OCI-LY1 (cell line): ENCODE data around the gene IQSEC3.

ENCODE experiments used
- H2AFZ ChIP-seq: fragments of 200-600 bp; sonication (generic), shearing (Covaris generic); 2 replicates; pipeline ENCODE4 v1.6.0; 2014; ENCODE audit warnings: antibody characterized with exemption, mild to moderate bottlenecking, low read length
- H3F3A ChIP-seq: fragments of 200-600 bp; sonication (generic), shearing (Covaris generic); 2 replicates; pipeline ENCODE4 v1.6.0; 2014; ENCODE audit warnings: mild to moderate bottlenecking, antibody characterized with exemption, low read length, moderate library complexity; ENCODE audit not compliant: insufficient read depth
- H3K27ac ChIP-seq: fragments of 200-600 bp; sonication (generic); 2 replicates; pipeline ENCODE4 v1.5.1; 2014; ENCODE audit warnings: low read length, mixed run types, mild to moderate bottlenecking, low read depth; ENCODE audit not compliant: poor library complexity, severe bottlenecking
- H3K27me3 ChIP-seq: fragments of 200-600 bp; sonication (generic); 2 replicates; pipeline ENCODE4 v1.6.0; 2014; ENCODE audit warnings: antibody characterized with exemption, mild to moderate bottlenecking, low read length, moderate library complexity; ENCODE audit not compliant: insufficient read depth
- H3K36me3 ChIP-seq: fragments of 200-600 bp; sonication (generic); 2 replicates; pipeline ENCODE4 v1.6.1; 2014; ENCODE audit warnings: mild to moderate bottlenecking, antibody characterized with exemption, low read length, moderate library complexity, mixed read lengths; ENCODE audit not compliant: insufficient read depth
- H3K4me1 ChIP-seq: fragments of 200-600 bp; sonication (generic); 2 replicates; pipeline ENCODE4 v1.5.1; 2014; ENCODE audit warnings: mild to moderate bottlenecking, low read length, moderate library complexity; ENCODE audit not compliant: insufficient read depth, severe bottlenecking
- H3K4me2 ChIP-seq: fragments of 200-600 bp; sonication (generic), shearing (Covaris generic); 2 replicates; pipeline ENCODE4 v1.6.1; 2014; ENCODE audit warnings: low read length
- H3K4me3 ChIP-seq: fragments of 200-600 bp; sonication (generic); 2 replicates; pipeline ENCODE4 v1.5.1; 2014; ENCODE audit warnings: low read length, low read depth, mild to moderate bottlenecking, mixed read lengths; ENCODE audit not compliant: poor library complexity, severe bottlenecking
- H3K79me2 ChIP-seq: fragments of 200-600 bp; shearing (Covaris generic); 2 replicates; pipeline ENCODE4 v1.6.1; 2016; ENCODE audit warnings: mixed run types, low read length, mixed read lengths; ENCODE audit not compliant: insufficient read depth
- H3K9ac ChIP-seq: fragments of 200-600 bp; sonication (generic), shearing (Covaris generic); 2 replicates; pipeline ENCODE4 v1.6.1; 2014; ENCODE audit warnings: mild to moderate bottlenecking, low read length, mixed read lengths
- H3K9me2 ChIP-seq: fragments of 200-600 bp; sonication (generic), shearing (Covaris generic); 2 replicates; pipeline ENCODE4 v1.6.1; 2014; ENCODE audit warnings: low read depth, mild to moderate bottlenecking, low read length, mixed read lengths
- H3K9me3 ChIP-seq: fragments of 200-600 bp; shearing (Covaris generic); 2 replicates; pipeline ENCODE4 v1.6.1; 2014; ENCODE audit warnings: low read length, mixed read lengths
- H4K20me1 ChIP-seq: fragments of 200-600 bp; sonication (generic), shearing (Covaris generic); 2 replicates; pipeline ENCODE4 v1.6.0; 2016; ENCODE audit warnings: mild to moderate bottlenecking, low read length; ENCODE audit not compliant: insufficient read depth
- CTCF ChIP-seq: fragments of 200-600 bp; sonication (generic), shearing (Covaris generic); IDR thresholded peaks from 2 replicates; pipeline ENCODE4 v1.5.1; 2017; ENCODE audit warnings: mild to moderate bottlenecking, antibody characterized with exemption, low read length, moderate library complexity, mixed read lengths
- EZH2 ChIP-seq: fragments of 200-600 bp; sonication (generic), shearing (Covaris generic); IDR thresholded peaks from 2 replicates; pipeline ENCODE4 v1.8.0; 2017; ENCODE audit warnings: borderline replicate concordance, mixed run types, mild to moderate bottlenecking, antibody characterized with exemption, low read length, moderate library complexity, mixed read lengths

Gene IQSEC3

GRCh38 chr12:224330-224729 lies 157.8 kb downstream of the IQSEC3 start:
- Histone ChIP-seq H3K4me1 (no peaks in the 10 kb centered on the region), H3K4me2 (no peak overlapping the region), H3K9ac (no peak overlapping the region), H2AFZ (no peak overlapping the region), H3K4me3 (no peak overlapping the region), H3K9me3 (no peaks in the 10 kb centered on the region), H3F3A (no peaks in the 10 kb centered on the region), H3K79me2 (no peaks in the 10 kb centered on the region), H3K27ac (no peak overlapping the region), H3K36me3 (no peaks in the 10 kb centered on the region), H4K20me1 (no peaks in the 10 kb centered on the region), H3K9me2 (no peaks in the 10 kb centered on the region), H3K27me3 (no peaks in the 10 kb centered on the region; the same call in 1 of the 2 replicates)
- TF ChIP-seq EZH2 (no peak), CTCF (no peak)

GRCh38 chr12:225012-225411 lies 158.4 kb downstream of the IQSEC3 start:
- Histone ChIP-seq H3K9me3 (no peaks in the 10 kb centered on the region), H3K4me1 (no peaks in the 10 kb centered on the region), H3K4me2 (no peak overlapping the region), H3K9me2 (no peaks in the 10 kb centered on the region), H3K27ac (no peak overlapping the region), H3K79me2 (no peaks in the 10 kb centered on the region), H3K9ac (no peak overlapping the region), H3K4me3 (no peak overlapping the region), H3K36me3 (no peaks in the 10 kb centered on the region), H3K27me3 (no peaks in the 10 kb centered on the region; the same call in 1 of the 2 replicates), H3F3A (no peaks in the 10 kb centered on the region), H2AFZ (no peak overlapping the region), H4K20me1 (no peaks in the 10 kb centered on the region)
- TF ChIP-seq EZH2 (no peak), CTCF (no peak)

DNA sequence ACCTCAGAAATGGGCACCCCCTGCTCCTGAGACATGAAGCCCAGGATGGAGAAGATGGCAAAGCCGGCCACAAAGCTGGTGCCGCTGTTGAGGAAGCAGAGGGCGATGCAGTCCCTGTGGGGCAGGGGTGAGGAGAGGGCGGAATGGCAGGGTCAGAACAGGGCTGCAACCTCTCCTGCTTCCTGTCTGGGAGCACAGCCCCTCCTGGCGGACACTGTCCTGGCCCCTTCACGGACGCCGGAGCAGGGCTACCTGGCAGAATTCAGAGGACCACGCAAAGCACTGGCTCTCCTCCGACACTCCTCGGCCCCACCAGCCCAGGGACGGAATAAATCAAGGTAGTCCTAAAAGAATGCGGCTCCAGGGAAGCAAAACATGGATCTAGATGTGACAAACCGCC lies 159.8 kb downstream of the IQSEC3 start:
- Histone ChIP-seq H3K9ac (no peak overlapping the region), H2AFZ (no peak overlapping the region), H3K27me3 (no peaks in the 10 kb centered on the region; the same call in 1 of the 2 replicates), H3K4me3 (no peak overlapping the region), H3K4me1 (no peaks in the 10 kb centered on the region), H3K4me2 (no peak overlapping the region), H3K79me2 (no peaks in the 10 kb centered on the region), H3K27ac (no peak overlapping the region), H3K9me3 (no peaks in the 10 kb centered on the region), H3K36me3 (no peaks in the 10 kb centered on the region), H4K20me1 (no peaks in the 10 kb centered on the region), H3F3A (no peaks in the 10 kb centered on the region), H3K9me2 (no peaks in the 10 kb centered on the region)
- TF ChIP-seq EZH2 (no peak), CTCF (no peak)
